Liver (tissue), 9 donors: ENCODE measurements around the gene CCN2. TPM values are rescaled to one million over a fixed set of nuclear protein-coding genes. Genes with fewer than 3 reads are reported as not detected.

Experiments used
- DNase-seq: peaks from one replicate; pipeline ENCODE4 v3.0.0-alpha.2; 2017; ENCODE audit warnings: low spot score
- H3K27ac ChIP-seq, 2 donors: one replicate each; pipeline ENCODE4 v1.7.0; 2013; ENCODE audit warnings: inconsistent platforms in 2 of 2, low read length in 2 of 2, control low read depth in 1 of 2, low read depth in 1 of 2, mild to moderate bottlenecking in 1 of 2
- H3K27me3 ChIP-seq, 4 donors: one replicate each; pipeline versions ENCODE4 v1.6.1 to v1.7.0; 2013; ENCODE audit warnings: low read length in 3 of 4, inconsistent platforms in 1 of 4, mild to moderate bottlenecking in 1 of 4, moderate library complexity in 1 of 4; ENCODE audit not compliant: control insufficient read depth in 4 of 4, insufficient read depth in 4 of 4
- H3K36me3 ChIP-seq, 4 donors: one replicate each; pipeline versions ENCODE4 v1.6.1 to v1.7.0; 2013; ENCODE audit warnings: low read length in 3 of 4, mild to moderate bottlenecking in 3 of 4, low read depth in 1 of 4, moderate library complexity in 1 of 4; ENCODE audit not compliant: control insufficient read depth in 4 of 4, insufficient read depth in 3 of 4
- H3K4me1 ChIP-seq, 4 donors: one replicate each; pipeline versions ENCODE4 v1.6.1 to v1.7.0; 2013; ENCODE audit warnings: low read length in 3 of 4, mild to moderate bottlenecking in 3 of 4, moderate library complexity in 1 of 4; ENCODE audit not compliant: control insufficient read depth in 4 of 4, insufficient read depth in 4 of 4
- H3K4me3 ChIP-seq, 3 donors: one replicate each; pipeline versions ENCODE4 v1.6.1 to v1.7.0; 2013; ENCODE audit warnings: low read length in 3 of 3, control low read depth in 1 of 3, low read depth in 1 of 3, mild to moderate bottlenecking in 1 of 3
- H3K9ac ChIP-seq, 2 donors: one replicate each; pipeline ENCODE4 v1.7.0; 2013; ENCODE audit warnings: low read length in 2 of 2, mild to moderate bottlenecking in 2 of 2, moderate library complexity in 2 of 2, control low read depth in 1 of 2, low read depth in 1 of 2
- H3K9me3 ChIP-seq, 4 donors: one replicate each; pipeline versions ENCODE4 v1.6.1 to v1.7.0; 2013; ENCODE audit warnings: low read length in 3 of 4; ENCODE audit not compliant: control insufficient read depth in 4 of 4
- ATF3 ChIP-seq: IDR thresholded peaks from 2 replicates; pipeline ENCODE4 v1.6.1; 2016; ENCODE audit warnings: antibody characterized with exemption
- CTCF ChIP-seq: fragments of 150-350 bp; IDR thresholded peaks from 2 replicates; pipeline ENCODE4 v1.5.1; 2017; ENCODE audit warnings: improper control_type of control experiment, low read depth, low read length; ENCODE audit not compliant: missing input control
- FOXA1 ChIP-seq: IDR thresholded peaks from 2 replicates; pipeline ENCODE4 v1.6.1; 2016; ENCODE audit warnings: antibody characterized with exemption
- GABPA ChIP-seq, 2 donors: IDR thresholded peaks in 1 of 2; conservative IDR thresholded peaks in 1 of 2; 2 replicates each; pipeline ENCODE4 v1.6.1; 2016; ENCODE audit warnings: antibody characterized with exemption in 2 of 2, mild to moderate bottlenecking in 1 of 2, moderate library complexity in 1 of 2
- HNF4A ChIP-seq, 2 donors: conservative IDR thresholded peaks; 2 replicates each; pipeline ENCODE4 v1.6.1; 2016; ENCODE audit warnings: antibody characterized with exemption in 2 of 2, mild to moderate bottlenecking in 2 of 2
- JUND ChIP-seq, 2 donors: IDR thresholded peaks; 2 replicates each; pipeline ENCODE4 v1.6.1; 2016; ENCODE audit warnings: antibody characterized with exemption in 2 of 2
- MAX ChIP-seq: IDR thresholded peaks from 2 replicates; pipeline ENCODE4 v1.6.1; 2016; ENCODE audit warnings: antibody characterized with exemption
- NR2F2 ChIP-seq: IDR thresholded peaks from 2 replicates; pipeline ENCODE4 v1.6.1; 2016; ENCODE audit warnings: antibody characterized with exemption
- REST ChIP-seq: IDR thresholded peaks from 2 replicates; pipeline ENCODE4 v1.6.1; 2016; ENCODE audit warnings: antibody characterized with exemption, mild to moderate bottlenecking
- RXRA ChIP-seq, 2 donors: IDR thresholded peaks; 2 replicates each; pipeline ENCODE4 v1.6.1; 2017 to 2018; ENCODE audit warnings: antibody characterized with exemption in 2 of 2, mild to moderate bottlenecking in 1 of 2
- SP1 ChIP-seq: IDR thresholded peaks from 2 replicates; pipeline ENCODE4 v1.6.1; 2018; ENCODE audit warnings: antibody characterized with exemption, mild to moderate bottlenecking
- TAF1 ChIP-seq: conservative IDR thresholded peaks from 2 replicates; pipeline ENCODE4 v1.6.1; 2016; ENCODE audit warnings: antibody characterized with exemption, mild to moderate bottlenecking
- YY1 ChIP-seq: IDR thresholded peaks from 2 replicates; pipeline ENCODE4 v1.6.1; 2016; ENCODE audit warnings: antibody characterized with exemption, mild to moderate bottlenecking
- WGBS: extraction: QIAGEN DNeasy Blood & Tissue Kit; methylation state at CpG from one replicate; pipeline ENCODE4 v1.1.7; 2013; 5-methylcytosine and 5-hydroxymethylcytosine counted together
- polyA plus RNA-seq, 2 donors: library from polyadenylated mRNA; stranded (reverse) in 1 of 2; unstranded in 1 of 2; fragments of 200-250 nt in 1 of 2; fragments of >200 nt in 1 of 2; fragmentation: Nextera tagmentation in 1 of 2; extraction: Ambion mirVana in 1 of 2; gene quantifications; one replicate each; pipeline versions ENCODE4 v1.2.1 to v1.2.3, GENCODE V29; 2013 to 2015
- total RNA-seq, 2 donors: library from RNA; depleted of rRNA; stranded (reverse); fragments of >200 nt; gene quantifications; one replicate each; pipeline ENCODE4 v1.2.3, GENCODE V29; 2014
- donor health status: healthy.
- donor health status: healthy.
- donor health status: healthy.
- donor health status: healthy.
- donor health status: healthy.

Gene CCN2
- total and polyA plus RNA-seq, 4 donors, result 7.3 to 26.9 (median 19.5) TPM

DNA sequence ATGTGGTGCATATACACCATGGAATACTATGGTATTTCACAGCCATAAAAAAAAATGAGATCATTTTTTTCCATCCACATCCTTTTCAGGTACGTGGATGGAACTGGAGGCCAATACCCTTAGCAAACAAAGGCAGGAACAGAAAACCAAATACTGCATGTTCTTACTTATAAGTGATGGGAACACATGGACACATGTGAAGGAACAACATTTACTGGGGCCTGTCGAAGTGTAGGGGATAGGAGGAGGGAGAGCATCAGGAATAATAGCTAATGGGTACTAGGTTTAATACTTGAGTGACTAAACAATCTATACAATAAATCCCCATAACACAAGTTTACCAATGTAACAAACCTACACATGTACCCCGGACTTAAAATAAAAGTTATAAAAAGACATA, 30.5 kb downstream of the CCN2 start:
- DNase-seq, result no peak
- H3K36me3 ChIP-seq, result no peaks in the 10 kb centered on the region
- H3K4me1 ChIP-seq, result no peaks in the 10 kb centered on the region
- peaks cover 0 to 3% (median 0%) of the 10 kb centered on the region in 4 donors for H3K9me3 ChIP-seq
- no peak overlapping the region for H3K4me3 ChIP-seq
- WGBS, result 74% methylated on average over 3 of the region's 3 CpGs
- H3K9ac ChIP-seq, result no peak overlapping the region
- H3K27ac ChIP-seq, result no peak overlapping the region
- no peak for TF ChIP-seq SP1
- TF ChIP-seq HNF4A (conservative IDR thresholded peaks at IDR 0.05), result no peak
- H3K27me3 ChIP-seq, result no peaks in the 10 kb centered on the region

DNA sequence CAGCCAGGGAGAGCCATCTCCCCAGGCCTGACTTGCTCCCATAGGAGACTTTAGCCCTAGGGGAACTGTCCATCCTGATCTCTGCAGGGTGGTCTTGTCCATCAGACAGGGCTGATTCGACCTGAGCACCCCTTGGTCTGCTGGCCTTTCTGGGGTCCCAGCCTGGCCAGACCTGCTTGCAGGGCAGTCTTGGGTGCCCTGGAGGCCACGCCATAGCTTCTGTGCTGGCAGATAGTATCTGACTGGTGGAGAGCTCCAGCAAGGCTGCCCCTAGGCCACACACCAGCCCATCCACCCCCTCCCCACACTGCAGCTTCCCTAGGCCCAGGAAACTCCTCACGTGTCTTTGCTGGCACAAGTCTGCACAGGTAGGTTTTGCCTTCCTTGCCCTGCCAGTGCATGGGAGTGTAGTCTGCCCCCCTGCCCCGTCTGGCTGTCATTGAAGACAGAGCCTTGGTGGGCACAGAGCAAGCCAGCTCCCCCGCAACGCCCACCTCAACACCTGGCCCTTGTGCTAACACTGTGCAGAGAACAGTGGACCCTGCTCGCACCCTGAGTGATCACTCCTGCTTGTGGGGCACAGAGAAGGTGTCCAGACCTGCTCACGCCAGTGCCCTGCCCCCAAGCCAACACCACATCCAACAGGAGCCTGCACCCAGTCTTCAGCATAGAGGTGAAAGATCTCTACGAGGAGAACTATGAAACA, 32.4 kb downstream of the CCN2 start:
- WGBS, result 88% methylated on average over 9 of the region's 9 CpGs
- Histone ChIP-seq H3K27me3 (no peaks in the 10 kb centered on the region), H3K27ac (no peak overlapping the region), H3K9ac (no peak overlapping the region), H3K4me1 (no peaks in the 10 kb centered on the region), H3K9me3 (peaks cover 0 to 3% (median 0%) of the 10 kb centered on the region in 4 donors), H3K4me3 (no peak overlapping the region), H3K36me3 (no peaks in the 10 kb centered on the region)
- DNase-seq, result no peak
- no peak for TF ChIP-seq GABPA (IDR thresholded peaks at IDR 0.05 in 1 of 2, conservative IDR thresholded peaks at IDR 0.05 in 1 of 2)
- no peak for TF ChIP-seq MAX
- TF ChIP-seq RXRA (IDR thresholded peaks at IDR 0.05), result no peak
- TF ChIP-seq YY1, result no peak
- no peak for TF ChIP-seq ATF3

DNA sequence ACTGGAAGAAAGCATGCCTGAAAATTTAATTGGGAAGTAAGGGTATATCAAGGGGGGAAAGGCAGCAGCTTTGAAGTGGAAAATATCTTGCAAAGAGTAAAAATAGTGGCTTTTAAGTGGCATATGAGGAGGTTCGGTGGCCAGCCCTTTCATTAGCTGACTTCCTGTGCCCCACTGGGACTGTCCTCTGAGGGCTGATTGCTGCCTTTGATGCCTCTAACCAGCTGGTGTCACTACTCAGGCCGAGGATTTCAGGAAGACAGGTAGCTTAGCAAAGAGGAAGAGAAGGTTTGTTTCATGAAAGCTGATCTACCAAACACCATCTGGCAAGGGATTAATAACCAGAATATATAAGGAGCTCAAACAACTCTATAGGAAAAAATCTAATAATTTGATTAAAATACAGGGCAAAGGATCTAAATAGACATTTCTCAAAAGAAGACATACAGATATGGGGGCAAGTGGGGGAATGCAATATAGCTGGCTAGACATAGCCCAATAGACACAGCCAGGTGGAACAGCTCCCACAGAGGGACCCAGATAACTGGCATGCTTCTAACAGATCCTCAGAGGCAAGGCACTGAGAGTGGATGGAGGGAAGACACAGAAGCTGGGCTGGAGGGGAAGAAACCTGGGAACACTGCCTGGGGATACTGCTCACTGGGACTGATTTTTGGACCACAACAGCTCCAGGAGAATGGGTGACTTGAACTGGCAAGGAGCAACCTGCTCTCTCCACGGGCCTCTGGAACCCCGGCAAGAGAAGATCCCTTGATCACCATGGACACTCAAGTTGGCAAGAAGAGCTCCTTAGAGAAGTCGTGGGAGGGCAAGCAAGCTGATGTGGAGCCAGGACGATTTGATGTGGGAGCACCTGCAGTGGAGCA, 33.2 kb downstream of the CCN2 start:
- no peak overlapping the region for H3K27ac ChIP-seq
- no peak overlapping the region for H3K9ac ChIP-seq
- H3K4me3 ChIP-seq, result no peak overlapping the region
- no peaks in the 10 kb centered on the region for H3K27me3 ChIP-seq
- TF ChIP-seq TAF1 (no peak), YY1 (no peak), MAX (no peak), FOXA1 (no peak), RXRA (IDR thresholded peaks at IDR 0.05) (no peak), ATF3 (no peak), CTCF (no peak), REST (no peak), GABPA (IDR thresholded peaks at IDR 0.05 in 1 of 2, conservative IDR thresholded peaks at IDR 0.05 in 1 of 2) (no peak), NR2F2 (no peak), HNF4A (conservative IDR thresholded peaks at IDR 0.05) (no peak), JUND (IDR thresholded peaks at IDR 0.05) (no peak)
- no peaks in the 10 kb centered on the region for H3K4me1 ChIP-seq
- DNase-seq, result no peak
- no peaks in the 10 kb centered on the region for H3K36me3 ChIP-seq
- no peaks in the 10 kb centered on the region for H3K9me3 ChIP-seq
- WGBS, result 81% methylated on average over 6 of the region's 6 CpGs
